Adrenal gland (tissue), 19 donors: ENCODE measurements around the gene SCN1A. TPM values are rescaled to one million over a fixed set of nuclear protein-coding genes. Genes with fewer than 3 reads are reported as not detected.

Experiments used
- DNase-seq, 7 donors: peaks; one replicate each; pipeline ENCODE4 v3.0.0-alpha.2; 2019 to 2020
- H3K27ac ChIP-seq, 5 donors: fragments of 200-600 bp; sonication (generic) in 4 of 5; 1 replicate in 3 of 5; 2 replicates in 2 of 5; pipeline versions ENCODE4 v1.5.1 to v1.8.0; 2016 to 2020; ENCODE audit warnings: mild to moderate bottlenecking in 1 of 5
- H3K27me3 ChIP-seq: fragments of 200-600 bp; 2 replicates; pipeline ENCODE4 v1.8.0; 2021
- H3K36me3 ChIP-seq, 2 donors: fragments of 200-600 bp; replicated peaks in 1 of 2; 1 replicate in 1 of 2; 2 replicates in 1 of 2; pipeline versions ENCODE4 v1.5.1 to v1.8.0; 2018 to 2022
- H3K4me1 ChIP-seq, 2 donors: fragments of 200-600 bp; replicated peaks in 1 of 2; 1 replicate in 1 of 2; 2 replicates in 1 of 2; pipeline versions ENCODE4 v1.5.1 to v1.8.0; 2018 to 2021
- H3K4me3 ChIP-seq, 4 donors: fragments of 200-600 bp; sonication (generic) in 3 of 4; one replicate each; pipeline ENCODE4 v1.5.1; 2016 to 2018
- H3K9me3 ChIP-seq, 3 donors: fragments of 200-600 bp; sonication (generic) in 1 of 3; replicated peaks in 1 of 3; 1 replicate in 2 of 3; 2 replicates in 1 of 3; pipeline versions ENCODE4 v1.5.1 to v1.8.0; 2016 to 2021
- CTCF ChIP-seq, 6 experiments: fragments of 450-650 bp in 4 of 6; fragments of 200-600 bp in 2 of 6; sonication (generic) in 1 of 6; IDR thresholded peaks; 1 replicate in 5 of 6; 2 replicates in 1 of 6; pipeline versions ENCODE4 v1.5.1 to v1.8.0; 2016 to 2021; ENCODE audit warnings: antibody characterized with exemption in 6 of 6, mild to moderate bottlenecking in 2 of 6, moderate library complexity in 1 of 6
- POLR2A ChIP-seq, 2 donors: fragments of 450-650 bp; IDR thresholded peaks; one replicate each; pipeline ENCODE4 v1.6.1; 2017; ENCODE audit warnings: antibody characterized with exemption in 2 of 2, mild to moderate bottlenecking in 2 of 2, moderate library complexity in 1 of 2
- WGBS, 4 donors: extraction: QIAGEN DNeasy Blood & Tissue Kit in 2 of 4; methylation state at CpG; one replicate each; pipeline versions ENCODE4 v1.1.5 to v1.1.7; 2013 to 2017; 5-methylcytosine and 5-hydroxymethylcytosine counted together
- intact Hi-C, 2 donors: fragments of 100-400 bp; cut with DNase I; formaldehyde crosslinking; loops; one replicate each; pipeline versions ENCODE4 v1.14.1 to v1.15.0; 2022 to 2023
- long read RNA-seq, 10 donors: library from polyadenylated mRNA in 3 of 10; unstranded in 2 of 10; stranded (forward) in 1 of 10; transcript quantifications; one replicate each; pipeline ENCODE4 v2.0.0 and lab custom pipeline, GENCODE V29; 2021 to 2026
- polyA plus RNA-seq, 3 donors: library from polyadenylated mRNA; stranded (reverse); fragments of 200-250 nt in 2 of 3; fragments of 350-450 nt in 1 of 3; fragmentation: Illumina TruSeq in 1 of 3; extraction: RNeasy Lipid Tissue Mini Kit (QIAGEN cat#74804) in 1 of 3; gene quantifications; one replicate each; pipeline ENCODE4 v1.2.3, GENCODE V29; 2013 to 2014
- total RNA-seq, 9 donors: library from RNA; depleted of rRNA in 4 of 9; stranded (reverse); fragments of >200 nt in 4 of 9; fragments of 120-200 nt in 1 of 9; fragmentation: NEBNext Ultra II Directional in 1 of 9; extraction: Animal tissue kit (Norgen Biotek cat#: 25700) in 1 of 9; gene quantifications; one replicate each; pipeline versions ENCODE4 v1.1.0 to v1.2.4, GENCODE V29; 2013 to 2023
- donor health status: healthy with polysubstance abuse.
- donor health status: Bipolar disorder and iron deficiency.
- donor health status: DM: yes; HTN: yes; CAD: no.
- donor health status: DM: no; HTN: no; CAD: no.
- donor health status: DM: no; HTN: no; CAD: no.
- donor health status: DM: yes; HTN: yes; CAD: no.

SCN1A gene
- total RNA-seq, result 1 to 10 TPM in 1 of 9 donors, under 1 TPM in 4, not detected in 4; 0.07 to 8.9 (median 0.41) TPM
- under 1 TPM; 0.07 to 0.16 (median 0.11) TPM for polyA plus RNA-seq
- long read RNA-seq, donor 1, result 0 reads
- long read RNA-seq, donor 2, result 0 reads
- long read RNA-seq, donor 3, result 0 reads
- long read RNA-seq, donor 4, result 0 reads
- long read RNA-seq, donor 5, result 0 reads
- long read RNA-seq, donor 6, result 0 reads
- long read RNA-seq, donor 7, result 0 reads
- long read RNA-seq, donor 8, result 0 reads
- long read RNA-seq, donor 9, result 0 reads
- long read RNA-seq, donor 10, result 0 reads

GRCh38 chr2:166127217-166128155, at the start of gene SCN1A:
TSS of gene SCN1A (minus strand) at chr2:166128020. CDS start at chr2:166073621, 54,399 bp downstream.
- H3K4me1 ChIP-seq, result no peaks in the 10 kb centered on the region
- intact Hi-C loops, result loop anchor here in 1 of 2 donors (5.0 to 10.0 kb wide), 2 partner anchors 73 to 175 kb away; partner anchors contain the start of gene TTC21B
- H3K36me3 ChIP-seq, result no peaks in the 10 kb centered on the region
- 12 to 23% (median 16%) methylated on average over 7 of the region's 7 CpGs for WGBS, 4 donors
- H3K9me3 ChIP-seq, result no peaks in the 10 kb centered on the region
- TF ChIP-seq POLR2A (IDR thresholded peaks at IDR 0.05) (no peak), CTCF (IDR thresholded peaks at IDR 0.05) (peak; percentile 38 to 87 (median 72))
- H3K27ac ChIP-seq, result no peak within 1 kb of the TSS
- no peaks in the 10 kb centered on the region for H3K27me3 ChIP-seq
- DNase-seq, result peak in 3 of 7 donors; percentile 5 to 25 (median 11)
- no peak within 1 kb of the TSS for H3K4me3 ChIP-seq

- H3K27ac ChIP-seq, result no peak overlapping the region
- no peak overlapping the region for H3K4me3 ChIP-seq
- H3K36me3 ChIP-seq, result no peaks in the 10 kb centered on the region
- H3K9me3 ChIP-seq, result no peaks in the 10 kb centered on the region
- DNase-seq, result no peak
- intact Hi-C loops, result no loop called here
- no peaks in the 10 kb centered on the region for H3K27me3 ChIP-seq
- H3K4me1 ChIP-seq, result no peaks in the 10 kb centered on the region
- TF ChIP-seq CTCF (IDR thresholded peaks at IDR 0.05), result no peak
- TF ChIP-seq POLR2A (IDR thresholded peaks at IDR 0.05), result no peak
- 85 to 95% (median 91%) methylated on average over 2 of the region's 2 CpGs for WGBS, 4 donors
Measured at GRCh38 chr2:166173263-166173662, 45.4 kb upstream of the SCN1A start.

GRCh38 chr2:166171216-166171615, 43.4 kb upstream of the SCN1A start:
- Histone ChIP-seq H3K27me3 (no peaks in the 10 kb centered on the region), H3K4me3 (no peak overlapping the region), H3K9me3 (no peaks in the 10 kb centered on the region), H3K36me3 (no peaks in the 10 kb centered on the region), H3K4me1 (no peaks in the 10 kb centered on the region), H3K27ac (no peak overlapping the region)
- WGBS, 4 donors, result 19 to 44% (median 25%) methylated on average over 3 of the region's 3 CpGs
- TF ChIP-seq CTCF (IDR thresholded peaks at IDR 0.05) (no peak), POLR2A (IDR thresholded peaks at IDR 0.05) (no peak)
- intact Hi-C loops, result no loop called here
- DNase-seq, result no peak

- intact Hi-C loops, result no loop called here
- no peak for DNase-seq
- WGBS, 4 donors, result 61 to 76% (median 66%) methylated on average over 2 of the region's 2 CpGs
- Histone ChIP-seq H3K27ac (no peak overlapping the region), H3K36me3 (no peaks in the 10 kb centered on the region), H3K4me1 (no peaks in the 10 kb centered on the region), H3K4me3 (no peak overlapping the region), H3K9me3 (no peaks in the 10 kb centered on the region), H3K27me3 (no peaks in the 10 kb centered on the region)
- TF ChIP-seq POLR2A (IDR thresholded peaks at IDR 0.05), result no peak
- TF ChIP-seq CTCF (IDR thresholded peaks at IDR 0.05), result no peak
Measured at GRCh38 chr2:166170356-166170755, 42.5 kb upstream of the SCN1A start.
